ENCODE data around the gene FCN2. TPM values are rescaled to one million over a fixed set of nuclear protein-coding genes. Genes with fewer than 3 reads are reported as not detected.

Gene FCN2
- total and polyA plus RNA-seq, 2 of the 4 experiments (the other 2 are of a cell fraction) = not detected

DNA sequence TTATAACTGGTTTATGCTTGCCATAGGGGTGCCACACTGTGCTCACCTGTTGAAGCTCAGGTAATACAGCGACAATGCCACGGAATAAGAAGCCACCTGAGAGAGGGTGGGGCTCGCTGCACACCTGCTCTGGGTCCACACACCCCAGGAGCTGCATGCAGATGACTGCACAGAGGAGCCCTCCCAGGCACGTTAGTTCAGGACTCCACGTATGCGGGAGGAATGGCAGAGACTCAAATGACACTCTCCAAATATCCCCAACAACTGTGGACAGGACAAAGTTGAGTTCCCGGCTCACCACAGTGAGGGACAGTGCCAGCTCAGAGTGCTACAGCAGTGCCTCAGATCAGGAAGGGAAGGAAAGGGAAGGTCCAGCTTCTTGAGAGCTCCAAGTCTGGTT is 42.9 kb downstream of the FCN2 start:
- no peak overlapping the region for H3K4ac ChIP-seq (ENCODE audit: low read depth, low read length)
- H4K20me1 ChIP-seq (ENCODE audit: insufficient read depth, low read length) = no peaks in the 10 kb centered on the region
- DNase-seq (no peak), ATAC-seq (ENCODE audit: low read depth) (no peak)
- no peak overlapping the region for H3K9ac ChIP-seq (ENCODE audit: low read depth, low read length)
- H3K4me2 ChIP-seq (ENCODE audit: low read depth, low read length) = no peak overlapping the region
- H3K4me1 ChIP-seq (ENCODE audit: control insufficient read depth, insufficient read depth, low read length) = peaks cover 2% of the 10 kb centered on the region; the same call in 1 of the 2 replicates
- H3K14ac ChIP-seq (replicated peaks; ENCODE audit: low read depth, low read length) = no peak overlapping the region
- peaks cover 3% of the 10 kb centered on the region; the same call in 1 of the 2 replicates for H3K9me3 ChIP-seq (ENCODE audit: control insufficient read depth, insufficient read depth, low read length)
- intact Hi-C loops (cut with micrococcal nuclease) = no loop called here
- H3K56ac ChIP-seq (ENCODE audit: extremely low read depth, insufficient read depth, low read length) = no peak overlapping the region
- H3K36me3 ChIP-seq (ENCODE audit: control insufficient read depth, insufficient read depth, low read length) = no peaks in the 10 kb centered on the region
- H4K5ac ChIP-seq (ENCODE audit: low read depth, low read length) = no peak overlapping the region
- no peak overlapping the region for H4K91ac ChIP-seq (ENCODE audit: insufficient read depth, low read depth, low read length)
- no peak overlapping the region for H3K27ac ChIP-seq (ENCODE audit: insufficient read depth, low read length)
- dilution Hi-C loops (cut with HindIII; ENCODE audit: low sequenced_read_pairs, unreplicated experiment) = no loop called here
- H4K8ac ChIP-seq (ENCODE audit: low read depth in 2 of 2, low read length in 2 of 2) = no peak overlapping the region
- BruUV-seq (replicated peaks) = no TSS peak
- H3K4me3 ChIP-seq (ENCODE audit: insufficient read depth, low read depth, low read length) = no peak overlapping the region
- no peak for TF ChIP-seq RAD21 (IDR thresholded peaks at IDR 0.05; ENCODE audit: low read length)
- no peak for TF ChIP-seq RCOR1 (IDR thresholded peaks at IDR 0.05; ENCODE audit: insufficient replicate concordance, low read length)
- no peak for TF ChIP-seq NFE2L2 (IDR thresholded peaks at IDR 0.05; ENCODE audit: low read depth, low read length)
- TF ChIP-seq, protein P1, sequence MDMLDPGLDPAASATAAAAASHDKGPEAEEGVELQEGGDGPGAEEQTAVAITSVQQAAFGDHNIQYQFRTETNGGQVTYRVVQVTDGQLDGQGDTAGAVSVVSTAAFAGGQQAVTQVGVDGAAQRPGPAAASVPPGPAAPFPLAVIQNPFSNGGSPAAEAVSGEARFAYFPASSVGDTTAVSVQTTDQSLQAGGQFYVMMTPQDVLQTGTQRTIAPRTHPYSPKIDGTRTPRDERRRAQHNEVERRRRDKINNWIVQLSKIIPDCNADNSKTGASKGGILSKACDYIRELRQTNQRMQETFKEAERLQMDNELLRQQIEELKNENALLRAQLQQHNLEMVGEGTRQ (IDR thresholded peaks at IDR 0.05; ENCODE audit: low read depth, low read length) = no peak
- TF ChIP-seq MXI1 (IDR thresholded peaks at IDR 0.05; ENCODE audit: borderline replicate concordance, low read depth, low read length) = no peak
- TF ChIP-seq FOS (IDR thresholded peaks at IDR 0.05; ENCODE audit: low read depth, low read length) = no peak
- TF ChIP-seq SMC3 (IDR thresholded peaks at IDR 0.05; ENCODE audit: low read depth, low read length) = no peak
- no peak for TF ChIP-seq RFX5 (IDR thresholded peaks at IDR 0.05; ENCODE audit: low read depth, low read length)
- TF ChIP-seq, protein P2, sequence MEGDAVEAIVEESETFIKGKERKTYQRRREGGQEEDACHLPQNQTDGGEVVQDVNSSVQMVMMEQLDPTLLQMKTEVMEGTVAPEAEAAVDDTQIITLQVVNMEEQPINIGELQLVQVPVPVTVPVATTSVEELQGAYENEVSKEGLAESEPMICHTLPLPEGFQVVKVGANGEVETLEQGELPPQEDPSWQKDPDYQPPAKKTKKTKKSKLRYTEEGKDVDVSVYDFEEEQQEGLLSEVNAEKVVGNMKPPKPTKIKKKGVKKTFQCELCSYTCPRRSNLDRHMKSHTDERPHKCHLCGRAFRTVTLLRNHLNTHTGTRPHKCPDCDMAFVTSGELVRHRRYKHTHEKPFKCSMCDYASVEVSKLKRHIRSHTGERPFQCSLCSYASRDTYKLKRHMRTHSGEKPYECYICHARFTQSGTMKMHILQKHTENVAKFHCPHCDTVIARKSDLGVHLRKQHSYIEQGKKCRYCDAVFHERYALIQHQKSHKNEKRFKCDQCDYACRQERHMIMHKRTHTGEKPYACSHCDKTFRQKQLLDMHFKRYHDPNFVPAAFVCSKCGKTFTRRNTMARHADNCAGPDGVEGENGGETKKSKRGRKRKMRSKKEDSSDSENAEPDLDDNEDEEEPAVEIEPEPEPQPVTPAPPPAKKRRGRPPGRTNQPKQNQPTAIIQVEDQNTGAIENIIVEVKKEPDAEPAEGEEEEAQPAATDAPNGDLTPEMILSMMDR (conservative IDR thresholded peaks at IDR 0.05; ENCODE audit: low read depth, low read length) = no peak
- TF ChIP-seq CHD1 (IDR thresholded peaks at IDR 0.05; ENCODE audit: low read depth, low read length) = no peak
- TF ChIP-seq, protein P3, sequence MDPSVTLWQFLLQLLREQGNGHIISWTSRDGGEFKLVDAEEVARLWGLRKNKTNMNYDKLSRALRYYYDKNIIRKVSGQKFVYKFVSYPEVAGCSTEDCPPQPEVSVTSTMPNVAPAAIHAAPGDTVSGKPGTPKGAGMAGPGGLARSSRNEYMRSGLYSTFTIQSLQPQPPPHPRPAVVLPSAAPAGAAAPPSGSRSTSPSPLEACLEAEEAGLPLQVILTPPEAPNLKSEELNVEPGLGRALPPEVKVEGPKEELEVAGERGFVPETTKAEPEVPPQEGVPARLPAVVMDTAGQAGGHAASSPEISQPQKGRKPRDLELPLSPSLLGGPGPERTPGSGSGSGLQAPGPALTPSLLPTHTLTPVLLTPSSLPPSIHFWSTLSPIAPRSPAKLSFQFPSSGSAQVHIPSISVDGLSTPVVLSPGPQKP (IDR thresholded peaks at IDR 0.05; ENCODE audit: borderline replicate concordance, low read depth, low read length) = no peak
- no peak for TF ChIP-seq MAZ (IDR thresholded peaks at IDR 0.05; ENCODE audit: borderline replicate concordance, low read depth, low read length)
- no peak for TF ChIP-seq POLR2A (IDR thresholded peaks at IDR 0.05; ENCODE audit: low read depth, low read length)
- TF ChIP-seq BHLHE40 (IDR thresholded peaks at IDR 0.05; ENCODE audit: low read depth, low read length) = no peak
- H3K18ac ChIP-seq (ENCODE audit: low read depth, low read length) = no peak overlapping the region
- H2AK5ac ChIP-seq (ENCODE audit: low read depth, low read length) = no peak overlapping the region
- 55% methylated on average over 3 of the region's 7 CpGs; no CpG with 5 or more reads in 1 of the 2 experiments for WGBS, 2 experiments (ENCODE audit: extremely low coverage in 2 of 2, insufficient read length in 1 of 2)
- H2BK5ac ChIP-seq (ENCODE audit: low read depth, low read length, poor library complexity, severe bottlenecking) = no peak overlapping the region
- H2BK20ac ChIP-seq (ENCODE audit: low read depth, low read length) = no peak overlapping the region
- POLR2A ChIA-PET (ENCODE audit: unreplicated experiment) = no interaction called here
- no peaks in the 10 kb centered on the region for H3K9me1 ChIP-seq (ENCODE audit: insufficient read depth, low read length)
- H2BK120ac ChIP-seq (ENCODE audit: low read depth, low read length) = no peak overlapping the region
- H2AFZ ChIP-seq (replicated peaks; ENCODE audit: low read length, poor library complexity) = no peak overlapping the region
- in situ Hi-C loops (cut with MboI; ENCODE audit: low sequenced_read_pairs) = no loop called here
- H2AK9ac ChIP-seq (replicated peaks; ENCODE audit: low read depth, low read length, poor library complexity) = no peak overlapping the region
- H3K23ac ChIP-seq (ENCODE audit: low read depth, low read length) = no peak overlapping the region
- CTCF ChIA-PET = no interaction called here
- H2BK15ac ChIP-seq (ENCODE audit: low read depth, low read length) = no peak overlapping the region
- H3K79me1 ChIP-seq (ENCODE audit: low read depth in 1 of 2, low read length in 2 of 2) = no peaks in the 10 kb centered on the region
- peaks cover 1% of the 10 kb centered on the region; the same call in 1 of the 2 replicates for H3K27me3 ChIP-seq (ENCODE audit: control insufficient read depth, insufficient read depth, low read length)

All from IMR-90 (cell line).